PC-9 (cell line): Measurements from ENCODE around the gene ROBO1.

Experiments
- EZH2 ChIP-seq: fragments of 200-600 bp; sonication (generic); IDR thresholded peaks from 2 replicates; pipeline ENCODE4 v1.8.0; 2017; ENCODE audit warnings: antibody characterized with exemption, low read depth
- TF ChIP-seq, protein P1 (sequence below): fragments of 200-600 bp; sonication (generic); conservative IDR thresholded peaks from 2 replicates; pipeline ENCODE4 v1.6.1; 2017; ENCODE audit warnings: mixed run types, antibody characterized with exemption, mild to moderate bottlenecking, moderate library complexity

DNA sequence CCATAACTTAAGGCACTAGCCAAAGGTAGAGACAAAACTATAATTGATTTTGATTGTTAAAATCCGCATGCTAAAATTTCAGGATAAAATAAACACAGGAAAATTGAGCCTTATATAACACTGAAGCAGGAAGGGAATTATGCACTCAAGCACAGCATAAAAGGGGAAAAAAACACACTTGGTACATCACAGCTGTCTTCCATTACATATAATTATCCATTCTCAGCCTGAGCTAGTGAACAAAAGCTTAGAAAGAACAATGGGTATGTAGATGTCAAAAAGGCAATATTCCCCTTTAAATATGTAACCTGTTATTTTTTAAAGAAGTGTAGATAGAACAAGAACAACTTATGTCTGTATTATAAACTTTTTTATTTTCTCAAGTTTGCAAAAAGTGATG, 899.2 kb downstream of the ROBO1 start:
- TF ChIP-seq, protein P1, sequence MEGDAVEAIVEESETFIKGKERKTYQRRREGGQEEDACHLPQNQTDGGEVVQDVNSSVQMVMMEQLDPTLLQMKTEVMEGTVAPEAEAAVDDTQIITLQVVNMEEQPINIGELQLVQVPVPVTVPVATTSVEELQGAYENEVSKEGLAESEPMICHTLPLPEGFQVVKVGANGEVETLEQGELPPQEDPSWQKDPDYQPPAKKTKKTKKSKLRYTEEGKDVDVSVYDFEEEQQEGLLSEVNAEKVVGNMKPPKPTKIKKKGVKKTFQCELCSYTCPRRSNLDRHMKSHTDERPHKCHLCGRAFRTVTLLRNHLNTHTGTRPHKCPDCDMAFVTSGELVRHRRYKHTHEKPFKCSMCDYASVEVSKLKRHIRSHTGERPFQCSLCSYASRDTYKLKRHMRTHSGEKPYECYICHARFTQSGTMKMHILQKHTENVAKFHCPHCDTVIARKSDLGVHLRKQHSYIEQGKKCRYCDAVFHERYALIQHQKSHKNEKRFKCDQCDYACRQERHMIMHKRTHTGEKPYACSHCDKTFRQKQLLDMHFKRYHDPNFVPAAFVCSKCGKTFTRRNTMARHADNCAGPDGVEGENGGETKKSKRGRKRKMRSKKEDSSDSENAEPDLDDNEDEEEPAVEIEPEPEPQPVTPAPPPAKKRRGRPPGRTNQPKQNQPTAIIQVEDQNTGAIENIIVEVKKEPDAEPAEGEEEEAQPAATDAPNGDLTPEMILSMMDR, result no peak
- no peak for TF ChIP-seq EZH2
